NCI-H82 treated with DMSO at 0.1 percent for 48 hours (cell line): ENCODE results near the gene ATG14.
A peak's percentile ranks its signal among the peaks of the same experiment; 100 is the strongest.
"Not testable (repeated sequence)": the region's sequence is repeated elsewhere in the genome, so short reads cannot be mapped to it uniquely, and the experiment has no call there.

Experiments
- DNase-seq: peaks from one replicate; lab custom pipeline; 2025; ENCODE audit not compliant: unreplicated experiment; lab: John Stamatoyannopoulos, UW

Gene ATG14

GRCh38 chr14:55411426-55412389, at the start of gene ATG14:
Gene ATG14, minus strand, starts transcription at chr14:55411830. Its CDS starts 8 bp downstream, at chr14:55411822.
- peak; percentile 72 for DNase-seq

- no peak for DNase-seq
Measured at GRCh38 chr14:55458800-55459515, 47.3 kb upstream of the ATG14 start.

- no peak for DNase-seq
Measured at GRCh38 chr14:55457496-55457895, 45.9 kb upstream of the ATG14 start.

GRCh38 chr14:55456411-55456810, 44.8 kb upstream of the ATG14 start:
- DNase-seq: not testable (repeated sequence)

- DNase-seq: peak; percentile 91
Measured at GRCh38 chr14:55454264-55455002, 42.8 kb upstream of the ATG14 start.

- DNase-seq: no peak
Measured at GRCh38 chr14:55451950-55452349, 40.3 kb upstream of the ATG14 start.

- no peak for DNase-seq
Measured at GRCh38 chr14:55451398-55451797, 39.8 kb upstream of the ATG14 start.

- DNase-seq: no peak
Measured at GRCh38 chr14:55450987-55451386, 39.4 kb upstream of the ATG14 start.

GRCh38 chr14:55450539-55450938, 38.9 kb upstream of the ATG14 start:
- peak; percentile 46 for DNase-seq

GRCh38 chr14:55450124-55450523, 38.5 kb upstream of the ATG14 start:
- no peak for DNase-seq

GRCh38 chr14:55449116-55449515, 37.5 kb upstream of the ATG14 start:
- no peak for DNase-seq

GRCh38 chr14:55448141-55448614, 36.5 kb upstream of the ATG14 start:
- DNase-seq: no peak

GRCh38 chr14:55446833-55447232, 35.2 kb upstream of the ATG14 start:
- DNase-seq: peak; percentile 32

GRCh38 chr14:55446127-55446736, 34.6 kb upstream of the ATG14 start:
- peak; percentile 69 for DNase-seq

GRCh38 chr14:55441286-55441685, 29.7 kb upstream of the ATG14 start:
- no peak for DNase-seq

- DNase-seq: no peak
Measured at GRCh38 chr14:55440385-55440784, 28.8 kb upstream of the ATG14 start, which contains the start of gene TBPL2. Gene TBPL2, minus strand, starts transcription at chr14:55440616. Its CDS starts 167 bp downstream, at chr14:55440449.

GRCh38 chr14:55438066-55438683, 26.5 kb upstream of the ATG14 start:
- peak; percentile 46 for DNase-seq

- DNase-seq: no peak
Measured at GRCh38 chr14:55436931-55437330, 25.3 kb upstream of the ATG14 start.

GRCh38 chr14:55436519-55436918, 24.9 kb upstream of the ATG14 start:
- DNase-seq: no peak

- DNase-seq: no peak
Measured at GRCh38 chr14:55434805-55435174, 23.2 kb upstream of the ATG14 start.
